Fibroblast of lung (primary cell): Measurements from ENCODE around the gene PRM1. TPM values are rescaled to one million over a fixed set of nuclear protein-coding genes. Genes with fewer than 3 reads are reported as not detected.

Source experiments
- DNase-seq, 2 donors: peaks; one replicate each; pipeline versions ENCODE4 v3.0.0 to v3.0.0-alpha.2; 2010; ENCODE audit warnings: low read depth in 2 of 2
- H2AFZ ChIP-seq: 2 replicates; pipeline ENCODE4 v1.5.1; 2012; ENCODE audit warnings: low read length, control low read depth, inconsistent platforms
- H3K27ac ChIP-seq: 2 replicates; pipeline ENCODE4 v1.5.1; 2011; ENCODE audit warnings: low read length, control low read depth; ENCODE audit not compliant: insufficient read depth
- H3K27me3 ChIP-seq: 2 replicates; pipeline ENCODE4 v1.5.1; 2011; ENCODE audit warnings: mild to moderate bottlenecking, low read length; ENCODE audit not compliant: control insufficient read depth, insufficient read depth
- H3K36me3 ChIP-seq: 2 replicates; pipeline ENCODE4 v1.5.1; 2011; ENCODE audit warnings: low read length; ENCODE audit not compliant: control insufficient read depth, insufficient read depth
- H3K4me1 ChIP-seq: 2 replicates; pipeline ENCODE4 v1.5.1; 2011; ENCODE audit warnings: low read length; ENCODE audit not compliant: control insufficient read depth, insufficient read depth; ENCODE audit errors: extremely low read depth
- H3K4me2 ChIP-seq: 2 replicates; pipeline ENCODE4 v1.5.1; 2011; ENCODE audit warnings: low read length, control low read depth; ENCODE audit not compliant: insufficient read depth; ENCODE audit errors: extremely low read depth
- H3K4me3 ChIP-seq, 4 experiments: fragments of 200-600 bp in 1 of 4; sonication (generic) in 1 of 4; replicated peaks in 1 of 4; 2 replicates each; pipeline ENCODE4 v1.5.1; 2011 to 2016; ENCODE audit warnings: low read length in 4 of 4, low read depth in 3 of 4, mild to moderate bottlenecking in 3 of 4, control low read depth in 2 of 4, inconsistent platforms in 1 of 4, mixed read lengths in 1 of 4; ENCODE audit not compliant: insufficient read depth in 1 of 4; ENCODE audit errors: control extremely low read depth in 1 of 4
- H3K79me2 ChIP-seq: 2 replicates; pipeline ENCODE4 v1.5.1; 2012; ENCODE audit warnings: mild to moderate bottlenecking, low read length, inconsistent platforms; ENCODE audit not compliant: control insufficient read depth, insufficient read depth
- H3K9ac ChIP-seq: 2 replicates; pipeline ENCODE4 v1.5.1; 2011; ENCODE audit warnings: mild to moderate bottlenecking, low read length, control low read depth; ENCODE audit not compliant: insufficient read depth
- H3K9me3 ChIP-seq: 2 replicates; pipeline ENCODE4 v1.5.1; 2012; ENCODE audit warnings: low read depth, low read length; ENCODE audit not compliant: control insufficient read depth, insufficient read depth
- H4K20me1 ChIP-seq: 2 replicates; pipeline ENCODE4 v1.5.1; 2011; ENCODE audit warnings: low read length; ENCODE audit not compliant: control insufficient read depth, insufficient read depth; ENCODE audit errors: extremely low read depth
- EZH2 ChIP-seq: IDR thresholded peaks from 2 replicates; pipeline ENCODE4 v1.5.1; 2012; ENCODE audit warnings: low read length, control low read depth, mild to moderate bottlenecking; ENCODE audit errors: missing control alignments
- polyA minus RNA-seq: library from RNA; depleted of rRNA, polyadenylated mRNA; stranded (reverse); fragments of >200 nt; gene quantifications from 2 replicates; pipeline ENCODE4 v1.2.3, GENCODE V29; 2011; ENCODE audit warnings: low replicate concordance
- polyA plus RNA-seq, 2 donors: library from polyadenylated mRNA; depleted of rRNA in 1 of 2; stranded (reverse) in 1 of 2; unstranded in 1 of 2; fragments of >200 nt; gene quantifications; 2 replicates each; pipeline ENCODE4 v1.2.1, GENCODE V29; 2011 to 2012; ENCODE audit warnings: missing spikeins in 1 of 2
- total RNA-seq: library from RNA; depleted of rRNA; stranded (reverse); fragments of >200 nt; gene quantifications from 2 replicates; pipeline ENCODE4 v1.2.1, GENCODE V29; 2014
- TF ChIP-seq, protein P1 (sequence below), 2 donors: IDR thresholded peaks in 1 of 2; conservative IDR thresholded peaks in 1 of 2; 1 replicate in 1 of 2; 2 replicates in 1 of 2; pipeline ENCODE4 v1.5.1; 2011 to 2012; ENCODE audit warnings: low read length in 2 of 2, control low read depth in 1 of 2, inconsistent platforms in 1 of 2, low read depth in 1 of 2, mild to moderate bottlenecking in 1 of 2

PRM1 gene, protein sequence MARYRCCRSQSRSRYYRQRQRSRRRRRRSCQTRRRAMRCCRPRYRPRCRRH
- total RNA-seq (not detected in 2 replicates), polyA plus RNA-seq (not detected in 2 replicates), polyA minus RNA-seq (not detected in 2 replicates)
- not detected in 2 replicates for polyA plus RNA-seq (2012)

DNA sequence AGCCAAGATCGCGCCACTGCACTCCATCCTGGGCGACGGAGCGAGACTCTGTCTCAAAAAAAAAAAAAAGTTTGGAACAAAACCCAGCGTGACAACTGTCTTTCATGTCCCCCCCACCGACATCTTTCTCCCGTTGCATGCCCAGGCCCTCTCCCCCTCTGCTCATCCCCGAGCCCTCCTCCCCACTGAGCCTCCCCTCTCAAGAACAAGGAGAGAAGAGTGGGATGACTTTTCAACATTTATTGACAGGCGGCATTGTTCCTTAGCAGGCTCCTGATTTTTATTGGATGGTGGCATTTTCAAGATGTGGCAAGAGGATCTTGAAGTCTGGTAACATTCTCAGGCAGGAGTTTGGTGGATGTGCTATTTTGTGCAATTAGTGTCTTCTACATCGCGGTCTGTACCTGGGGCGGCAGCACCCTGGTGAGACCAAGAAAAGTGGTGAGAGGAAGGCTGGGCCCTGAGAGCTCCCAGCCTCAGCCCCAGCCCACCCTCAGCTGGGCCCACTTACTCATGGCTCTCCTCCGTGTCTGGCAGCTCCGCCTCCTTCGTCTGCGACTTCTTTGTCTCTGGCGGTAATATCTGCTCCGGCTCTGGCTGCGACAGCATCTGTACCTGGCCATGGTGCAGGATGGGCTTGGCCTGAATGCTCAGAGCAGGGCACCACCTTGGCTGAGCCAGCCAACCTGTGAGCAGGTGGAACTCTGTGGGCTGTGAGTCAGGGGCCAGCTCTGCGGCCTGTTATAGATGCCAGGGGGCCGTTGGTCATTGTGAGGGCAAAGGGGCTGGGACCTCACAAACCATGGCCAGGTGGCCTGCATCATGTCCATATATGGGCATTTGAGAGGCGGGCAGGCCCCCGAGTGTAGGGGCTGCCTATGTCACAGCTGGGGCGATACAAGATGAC, at the start of gene PRM1:
Gene PRM1 (minus strand): TSS at position 715 of the 907 bp plus-strand sequence. CDS start 92 bp downstream, at position 623.
- H3K4me3 ChIP-seq: no peak within 1 kb of the TSS
- H3K27ac ChIP-seq: no peak within 1 kb of the TSS
- peaks cover 26% of the 10 kb centered on the region for H3K27me3 ChIP-seq
- H3K9ac ChIP-seq: no peak within 1 kb of the TSS
- H3K4me2 ChIP-seq: no peak within 1 kb of the TSS
- H3K36me3 ChIP-seq: no peaks in the 10 kb centered on the region
- H3K9me3 ChIP-seq: no peaks in the 10 kb centered on the region
- H4K20me1 ChIP-seq: no peaks in the 10 kb centered on the region
- no peak within 1 kb of the TSS for H2AFZ ChIP-seq
- DNase-seq: no peak
- TF ChIP-seq, protein P1, sequence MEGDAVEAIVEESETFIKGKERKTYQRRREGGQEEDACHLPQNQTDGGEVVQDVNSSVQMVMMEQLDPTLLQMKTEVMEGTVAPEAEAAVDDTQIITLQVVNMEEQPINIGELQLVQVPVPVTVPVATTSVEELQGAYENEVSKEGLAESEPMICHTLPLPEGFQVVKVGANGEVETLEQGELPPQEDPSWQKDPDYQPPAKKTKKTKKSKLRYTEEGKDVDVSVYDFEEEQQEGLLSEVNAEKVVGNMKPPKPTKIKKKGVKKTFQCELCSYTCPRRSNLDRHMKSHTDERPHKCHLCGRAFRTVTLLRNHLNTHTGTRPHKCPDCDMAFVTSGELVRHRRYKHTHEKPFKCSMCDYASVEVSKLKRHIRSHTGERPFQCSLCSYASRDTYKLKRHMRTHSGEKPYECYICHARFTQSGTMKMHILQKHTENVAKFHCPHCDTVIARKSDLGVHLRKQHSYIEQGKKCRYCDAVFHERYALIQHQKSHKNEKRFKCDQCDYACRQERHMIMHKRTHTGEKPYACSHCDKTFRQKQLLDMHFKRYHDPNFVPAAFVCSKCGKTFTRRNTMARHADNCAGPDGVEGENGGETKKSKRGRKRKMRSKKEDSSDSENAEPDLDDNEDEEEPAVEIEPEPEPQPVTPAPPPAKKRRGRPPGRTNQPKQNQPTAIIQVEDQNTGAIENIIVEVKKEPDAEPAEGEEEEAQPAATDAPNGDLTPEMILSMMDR (conservative IDR thresholded peaks at IDR 0.05 in 1 of 2, IDR thresholded peaks at IDR 0.05 in 1 of 2; ENCODE audit: low read depth in 1 of 2, low read length in 2 of 2): no peak
- TF ChIP-seq EZH2: no peak
- H3K4me1 ChIP-seq: no peaks in the 10 kb centered on the region
- no peaks in the 10 kb centered on the region for H3K79me2 ChIP-seq

DNA sequence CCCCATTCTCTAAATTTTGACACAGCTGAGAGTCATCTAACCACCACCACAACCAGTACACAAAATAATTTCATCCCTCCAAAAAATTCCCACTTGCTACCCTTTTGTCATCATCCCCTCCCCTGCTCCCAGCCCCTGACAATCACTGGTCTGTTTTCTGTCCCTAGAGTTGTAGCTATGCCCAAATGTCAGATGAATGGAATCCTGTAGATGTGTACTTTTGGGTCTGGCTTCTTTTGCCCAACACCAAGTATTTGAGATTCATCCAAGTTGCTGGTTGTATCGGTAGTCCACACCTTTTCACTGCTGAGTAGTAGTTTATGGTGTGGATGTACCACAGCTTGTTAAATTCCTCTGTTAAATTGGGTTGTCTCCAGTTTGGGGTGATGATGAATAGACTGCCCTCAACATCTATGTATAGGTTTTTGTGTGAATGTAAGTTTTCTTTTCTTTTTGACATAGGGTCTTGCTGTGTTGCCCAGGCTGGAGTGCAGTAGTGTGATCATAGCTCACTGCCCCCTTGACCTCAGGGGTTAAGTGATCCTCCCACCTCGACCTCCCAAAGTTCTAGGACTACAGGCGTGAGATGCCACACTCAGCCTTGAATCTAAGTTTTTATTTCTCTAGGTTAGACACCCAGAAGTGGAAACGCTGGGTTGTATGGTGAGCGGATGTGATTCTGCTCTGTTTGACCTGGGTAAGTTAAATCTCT, 49.6 kb upstream of the PRM1 start:
- Histone ChIP-seq H2AFZ (no peak overlapping the region), H3K27me3 (no peaks in the 10 kb centered on the region), H4K20me1 (no peaks in the 10 kb centered on the region), H3K4me3 (no peak overlapping the region), H3K27ac (no peak overlapping the region), H3K9ac (no peak overlapping the region), H3K4me2 (no peak overlapping the region), H3K79me2 (no peaks in the 10 kb centered on the region), H3K9me3 (no peaks in the 10 kb centered on the region), H3K4me1 (peaks cover 18% of the 10 kb centered on the region), H3K36me3 (no peaks in the 10 kb centered on the region)
- no peak for TF ChIP-seq EZH2
- TF ChIP-seq, protein P1 (conservative IDR thresholded peaks at IDR 0.05 in 1 of 2, IDR thresholded peaks at IDR 0.05 in 1 of 2; ENCODE audit: low read depth in 1 of 2, low read length in 2 of 2): no peak
- no peak for DNase-seq

DNA sequence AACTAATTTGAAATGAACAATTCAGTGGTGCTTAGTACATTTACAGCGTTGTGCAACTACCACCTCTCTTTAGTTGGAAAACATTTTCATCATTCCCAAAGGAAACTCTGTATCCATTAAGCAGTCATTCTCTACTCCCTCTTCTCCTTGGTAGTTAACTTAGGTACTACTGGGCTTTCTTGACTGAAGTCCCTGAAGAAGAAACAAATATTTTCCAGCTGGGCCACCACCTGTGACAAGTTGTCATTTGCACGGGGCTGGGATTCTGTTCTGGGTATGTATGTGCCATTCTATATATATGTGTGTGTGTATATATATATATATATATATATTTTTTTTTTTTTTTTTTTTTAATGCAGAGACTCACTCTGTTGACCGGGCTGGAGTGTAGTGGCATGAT, 48.8 kb upstream of the PRM1 start:
- H3K9ac ChIP-seq: no peak overlapping the region
- no peak overlapping the region for H3K4me2 ChIP-seq
- H3K27ac ChIP-seq: no peak overlapping the region
- H4K20me1 ChIP-seq: no peaks in the 10 kb centered on the region
- H3K4me1 ChIP-seq: peaks cover 18% of the 10 kb centered on the region
- no peaks in the 10 kb centered on the region for H3K79me2 ChIP-seq
- DNase-seq: peak in 1 of 2 donors; percentile 33
- no peaks in the 10 kb centered on the region for H3K9me3 ChIP-seq
- H3K4me3 ChIP-seq: no peak overlapping the region
- no peak overlapping the region for H2AFZ ChIP-seq
- TF ChIP-seq, protein P1 (conservative IDR thresholded peaks at IDR 0.05 in 1 of 2, IDR thresholded peaks at IDR 0.05 in 1 of 2; ENCODE audit: low read depth in 1 of 2, low read length in 2 of 2): no peak
- TF ChIP-seq EZH2: no peak
- no peaks in the 10 kb centered on the region for H3K27me3 ChIP-seq
- H3K36me3 ChIP-seq: no peaks in the 10 kb centered on the region
